ENCODE results near the gene PCBP3. TPM values are rescaled to one million over a fixed set of nuclear protein-coding genes. Genes with fewer than 3 reads are reported as not detected.

PCBP3 gene
- total RNA-seq, 4 donors from 2014 or later: 0.13 to 0.26 TPM; not detected in 2

DNA sequence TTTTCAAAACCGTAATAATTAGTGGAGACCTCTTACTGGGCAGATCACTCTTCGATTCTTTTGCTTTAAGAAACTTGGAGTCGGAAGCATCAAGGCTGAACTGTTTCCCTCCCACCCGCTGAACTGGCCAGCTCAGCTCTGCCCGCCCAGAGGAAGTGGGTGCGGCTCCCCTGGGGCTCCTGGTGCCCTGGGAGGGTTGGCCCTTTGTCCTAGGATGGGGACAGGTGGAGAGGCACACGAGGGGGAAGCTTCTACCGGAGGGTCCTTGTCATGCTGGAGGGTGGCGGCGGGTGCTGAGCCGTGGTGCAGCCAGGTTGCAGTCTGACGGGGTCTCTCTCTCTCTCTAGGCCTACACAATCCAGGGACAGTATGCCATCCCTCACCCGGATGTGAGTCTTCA is 273.7 kb downstream of the PCBP3 start:
- Histone ChIP-seq H3K27ac (no peak overlapping the region), H3K36me3 (no peaks in the 10 kb centered on the region), H3K27me3 (peaks cover 0 to 7% (median 0%) of the 10 kb centered on the region in 3 donors), H3K4me3 (no peak overlapping the region), H3K4me1 (no peaks in the 10 kb centered on the region), H3K9me3 (no peaks in the 10 kb centered on the region)
- TF ChIP-seq, protein P1, sequence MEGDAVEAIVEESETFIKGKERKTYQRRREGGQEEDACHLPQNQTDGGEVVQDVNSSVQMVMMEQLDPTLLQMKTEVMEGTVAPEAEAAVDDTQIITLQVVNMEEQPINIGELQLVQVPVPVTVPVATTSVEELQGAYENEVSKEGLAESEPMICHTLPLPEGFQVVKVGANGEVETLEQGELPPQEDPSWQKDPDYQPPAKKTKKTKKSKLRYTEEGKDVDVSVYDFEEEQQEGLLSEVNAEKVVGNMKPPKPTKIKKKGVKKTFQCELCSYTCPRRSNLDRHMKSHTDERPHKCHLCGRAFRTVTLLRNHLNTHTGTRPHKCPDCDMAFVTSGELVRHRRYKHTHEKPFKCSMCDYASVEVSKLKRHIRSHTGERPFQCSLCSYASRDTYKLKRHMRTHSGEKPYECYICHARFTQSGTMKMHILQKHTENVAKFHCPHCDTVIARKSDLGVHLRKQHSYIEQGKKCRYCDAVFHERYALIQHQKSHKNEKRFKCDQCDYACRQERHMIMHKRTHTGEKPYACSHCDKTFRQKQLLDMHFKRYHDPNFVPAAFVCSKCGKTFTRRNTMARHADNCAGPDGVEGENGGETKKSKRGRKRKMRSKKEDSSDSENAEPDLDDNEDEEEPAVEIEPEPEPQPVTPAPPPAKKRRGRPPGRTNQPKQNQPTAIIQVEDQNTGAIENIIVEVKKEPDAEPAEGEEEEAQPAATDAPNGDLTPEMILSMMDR (IDR thresholded peaks at IDR 0.05 in 4 of 5, conservative IDR thresholded peaks at IDR 0.05 in 1 of 5): no peak
- no peak for TF ChIP-seq POLR2A (IDR thresholded peaks at IDR 0.05)
- DNase-seq: no peak
- ATAC-seq: no peak
- in situ Hi-C loops (cut with MboI; ENCODE audit: low sequenced_read_pairs in 4 of 4): no loop called here
- intact Hi-C loops (cut with DNase I; ENCODE audit: low total_unique reads): no loop called here

DNA sequence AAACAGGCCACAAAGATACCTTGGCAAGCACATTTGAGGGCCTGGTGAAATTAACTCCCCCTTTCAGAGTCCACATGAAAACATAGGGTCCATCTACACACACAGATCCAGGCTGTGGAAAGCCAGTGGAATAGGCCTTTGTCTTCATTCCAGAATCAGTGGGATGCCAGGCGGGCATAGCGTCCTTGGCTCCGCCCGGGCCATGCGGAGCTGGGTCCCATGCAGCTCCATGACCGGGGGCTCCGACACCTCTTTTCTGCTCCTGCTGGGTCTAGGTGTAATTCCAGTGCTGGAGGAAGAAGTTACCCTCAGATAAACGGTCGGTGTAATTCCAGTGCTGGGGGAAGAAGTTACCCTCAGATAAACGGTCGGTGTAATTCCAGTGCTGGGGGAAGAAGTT is 274.5 kb downstream of the PCBP3 start:
- Histone ChIP-seq H3K27ac (no peak overlapping the region), H3K4me3 (no peak overlapping the region), H3K27me3 (peaks cover 0 to 7% (median 0%) of the 10 kb centered on the region in 3 donors), H3K4me1 (no peaks in the 10 kb centered on the region), H3K9me3 (no peaks in the 10 kb centered on the region), H3K36me3 (no peaks in the 10 kb centered on the region)
- ATAC-seq (no peak), DNase-seq (no peak)
- TF ChIP-seq, protein P1 (IDR thresholded peaks at IDR 0.05 in 4 of 5, conservative IDR thresholded peaks at IDR 0.05 in 1 of 5): no peak
- no peak for TF ChIP-seq POLR2A (IDR thresholded peaks at IDR 0.05)
- in situ Hi-C loops (cut with MboI; ENCODE audit: low sequenced_read_pairs in 4 of 4) (no loop called here), intact Hi-C loops (cut with DNase I; ENCODE audit: low total_unique reads) (no loop called here)

DNA sequence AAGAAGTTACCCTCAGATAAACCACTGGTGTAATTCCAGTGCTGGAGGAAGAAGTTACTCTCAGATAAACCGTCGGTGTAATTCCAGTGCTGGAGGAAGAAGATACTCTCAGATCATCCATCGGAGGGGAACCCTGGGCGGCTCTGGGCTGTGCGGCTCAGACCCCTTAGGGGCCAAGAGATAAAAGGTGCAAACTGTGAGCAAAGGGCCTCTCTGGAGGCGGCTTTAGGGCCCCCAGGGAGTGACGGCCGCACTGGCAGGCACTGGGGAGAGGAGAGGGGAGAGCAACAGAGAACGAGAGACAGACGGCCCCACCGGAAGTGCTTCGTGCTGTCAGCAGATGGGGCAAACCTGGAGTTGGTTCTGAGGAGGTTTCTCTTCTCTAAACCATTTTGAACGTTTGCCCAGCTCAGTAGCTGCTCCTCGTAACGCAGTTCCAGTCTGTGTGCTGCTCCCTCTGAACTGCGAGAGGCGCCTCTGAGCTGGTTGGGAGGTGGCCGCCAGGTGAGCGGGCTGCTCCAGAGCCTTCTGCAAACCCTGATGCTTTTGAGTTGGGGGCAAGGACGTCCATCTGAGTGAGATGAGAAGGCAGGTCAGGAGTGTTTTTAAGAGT is 275.4 kb downstream of the PCBP3 start:
- Histone ChIP-seq H3K4me3 (no peak overlapping the region), H3K27me3 (peaks cover 0 to 7% (median 0%) of the 10 kb centered on the region in 3 donors), H3K9me3 (no peaks in the 10 kb centered on the region), H3K4me1 (no peaks in the 10 kb centered on the region), H3K27ac (no peak overlapping the region), H3K36me3 (no peaks in the 10 kb centered on the region)
- intact Hi-C loops (cut with DNase I; ENCODE audit: low total_unique reads) (no loop called here), in situ Hi-C loops (cut with MboI; ENCODE audit: low sequenced_read_pairs in 4 of 4) (no loop called here)
- DNase-seq (no peak), ATAC-seq (no peak)
- TF ChIP-seq POLR2A (IDR thresholded peaks at IDR 0.05): no peak
- TF ChIP-seq, protein P1 (IDR thresholded peaks at IDR 0.05 in 4 of 5, conservative IDR thresholded peaks at IDR 0.05 in 1 of 5): no peak

DNA sequence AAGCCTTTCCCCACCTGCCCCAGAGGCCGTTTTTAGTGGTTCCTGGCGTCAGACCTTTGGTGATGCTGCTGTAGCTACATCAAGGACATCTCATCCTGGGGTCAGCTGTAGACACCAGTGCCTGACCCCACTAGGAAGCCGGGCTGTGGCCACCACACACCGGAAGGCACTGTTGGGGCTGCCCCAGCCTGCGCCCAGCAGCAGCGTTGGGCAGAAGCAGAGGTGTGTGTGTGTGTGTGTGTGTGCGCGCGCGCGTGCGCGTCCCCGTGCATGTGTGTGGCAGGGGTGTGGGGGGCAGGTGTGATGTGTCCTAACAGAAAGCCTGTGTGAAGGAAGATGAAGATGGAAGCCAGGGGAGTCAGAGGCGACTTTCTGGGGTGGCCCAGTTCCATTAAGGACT is 276.1 kb downstream of the PCBP3 start:
- Histone ChIP-seq H3K27ac (no peak overlapping the region), H3K4me1 (no peaks in the 10 kb centered on the region), H3K27me3 (peaks cover 0 to 7% (median 0%) of the 10 kb centered on the region in 3 donors), H3K9me3 (no peaks in the 10 kb centered on the region), H3K36me3 (no peaks in the 10 kb centered on the region), H3K4me3 (no peak overlapping the region)
- in situ Hi-C loops (cut with MboI; ENCODE audit: low sequenced_read_pairs in 4 of 4): no loop called here
- DNase-seq (no peak), ATAC-seq (no peak)
- TF ChIP-seq, protein P1 (IDR thresholded peaks at IDR 0.05 in 4 of 5, conservative IDR thresholded peaks at IDR 0.05 in 1 of 5): no peak
- no peak for TF ChIP-seq POLR2A (IDR thresholded peaks at IDR 0.05)
- intact Hi-C loops (cut with DNase I; ENCODE audit: low total_unique reads): no loop called here

Measured in gastrocnemius medialis (tissue), 4 donors.